GOT3 (cell line): ENCODE results near the gene SLC4A3.
"Not testable (repeated sequence)": the region's sequence is repeated elsewhere in the genome, so short reads cannot be mapped to it uniquely, and the experiment has no call there.

ENCODE experiments used
- DNase-seq: peaks from one replicate; lab custom pipeline; 2025; ENCODE audit warnings: mixed read lengths; lab: John Stamatoyannopoulos, UW

SLC4A3 gene

GRCh38 chr2:219679041-219679440 lies 51.6 kb downstream of the SLC4A3 start:
- no peak for DNase-seq

DNA sequence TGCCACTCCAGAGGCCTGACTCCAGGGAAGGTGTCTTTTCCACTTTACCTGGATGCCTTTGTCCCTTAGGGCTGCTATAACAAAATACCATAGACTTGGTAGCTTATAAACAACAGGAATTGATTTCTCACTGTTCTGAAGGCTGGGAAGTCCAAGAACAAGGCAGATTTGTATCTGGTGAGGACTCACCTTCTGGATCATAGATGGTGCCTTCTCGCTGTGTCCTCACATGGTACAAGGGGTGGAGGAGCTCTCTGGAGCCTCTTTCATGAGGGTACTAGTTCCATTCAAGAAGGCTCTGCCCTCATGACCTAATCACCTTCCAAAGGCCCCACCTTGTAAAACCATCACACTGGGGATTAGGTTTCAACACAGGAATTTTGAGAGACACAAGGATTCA lies 52.1 kb downstream of the SLC4A3 start:
- DNase-seq = no peak

GRCh38 chr2:219680958-219681693 lies 53.7 kb downstream of the SLC4A3 start:
- no peak for DNase-seq

DNA sequence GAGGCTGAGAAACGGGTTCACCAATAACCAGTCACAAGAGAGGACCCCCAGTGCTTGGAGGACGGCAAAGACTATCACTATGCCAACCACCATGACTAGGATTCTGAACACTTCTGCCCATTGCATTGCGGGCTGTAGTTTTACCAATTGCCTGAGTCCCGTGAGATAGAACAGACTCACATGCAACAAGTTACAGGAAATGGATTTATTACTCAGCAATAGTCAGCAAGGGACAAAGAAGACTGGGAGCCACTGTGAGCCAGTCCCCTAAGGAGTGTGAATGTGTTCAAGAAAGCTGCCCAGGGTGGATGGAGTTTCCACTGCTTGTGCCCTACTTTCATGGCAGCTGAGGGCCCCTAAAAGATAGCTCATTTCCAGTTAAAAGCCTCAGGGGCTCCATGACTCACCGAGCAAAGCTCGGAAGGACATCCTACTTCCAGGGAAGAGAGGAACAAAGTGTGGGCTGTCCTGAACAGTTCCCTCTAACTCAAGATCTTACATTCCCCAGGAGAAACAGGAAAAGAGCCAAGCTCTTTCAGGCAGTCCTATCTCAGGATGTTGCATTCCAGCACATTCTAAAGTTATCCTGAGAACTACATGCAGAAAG lies 54.4 kb downstream of the SLC4A3 start:
- DNase-seq = peak; percentile 12

GRCh38 chr2:219683474-219683873 lies 56.0 kb downstream of the SLC4A3 start:
- not testable (repeated sequence) for DNase-seq

GRCh38 chr2:219684721-219685689 lies 57.6 kb downstream of the SLC4A3 start:
- peak; percentile 40 for DNase-seq

GRCh38 chr2:219687272-219687671 lies 59.8 kb downstream of the SLC4A3 start:
- DNase-seq = no peak

- DNase-seq = no peak
These were observed 60.6 kb downstream of the SLC4A3 start for GRCh38 chr2:219687882-219688559.

DNA sequence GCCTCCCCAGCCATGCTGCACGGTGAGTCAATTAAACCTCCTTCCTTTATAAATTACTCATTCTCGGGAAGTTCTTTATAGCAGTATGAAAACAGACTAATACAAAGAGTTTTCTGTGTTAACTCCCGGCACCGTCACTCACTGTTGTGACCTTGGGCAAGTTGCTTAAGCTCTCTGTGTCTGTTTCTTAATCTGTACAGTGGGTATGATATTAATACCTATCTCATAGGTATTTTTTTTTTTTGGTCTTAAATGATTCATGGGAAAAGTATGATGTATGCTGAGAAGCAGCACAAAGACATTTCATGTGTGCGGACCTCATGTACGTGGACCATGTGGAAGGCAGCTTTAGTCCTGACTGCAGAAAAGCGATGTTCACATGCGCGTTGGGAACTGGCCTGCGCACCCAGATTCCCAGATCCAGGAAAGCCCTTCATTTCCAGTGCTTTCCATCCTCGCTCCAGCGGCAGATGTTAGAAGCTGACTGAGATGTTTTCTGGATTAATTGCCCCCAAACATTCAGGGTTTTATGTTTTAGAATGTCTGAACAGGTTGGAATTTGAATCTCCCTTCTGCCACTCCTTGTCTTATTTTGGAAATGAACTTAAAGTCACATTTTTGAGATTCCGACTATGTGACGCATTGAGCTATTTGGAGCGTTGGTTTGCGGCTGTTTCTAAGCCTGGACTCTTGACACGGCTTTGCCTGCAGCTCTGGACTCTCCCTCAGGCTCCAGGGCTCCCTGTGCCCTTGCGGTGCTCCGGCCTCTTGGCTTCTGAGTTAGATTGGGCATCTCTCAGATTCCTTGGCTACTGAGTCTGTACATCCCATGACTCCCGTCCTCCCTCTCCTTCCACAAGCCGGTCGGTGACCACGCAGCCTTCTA lies 61.4 kb downstream of the SLC4A3 start:
- DNase-seq = no peak

DNA sequence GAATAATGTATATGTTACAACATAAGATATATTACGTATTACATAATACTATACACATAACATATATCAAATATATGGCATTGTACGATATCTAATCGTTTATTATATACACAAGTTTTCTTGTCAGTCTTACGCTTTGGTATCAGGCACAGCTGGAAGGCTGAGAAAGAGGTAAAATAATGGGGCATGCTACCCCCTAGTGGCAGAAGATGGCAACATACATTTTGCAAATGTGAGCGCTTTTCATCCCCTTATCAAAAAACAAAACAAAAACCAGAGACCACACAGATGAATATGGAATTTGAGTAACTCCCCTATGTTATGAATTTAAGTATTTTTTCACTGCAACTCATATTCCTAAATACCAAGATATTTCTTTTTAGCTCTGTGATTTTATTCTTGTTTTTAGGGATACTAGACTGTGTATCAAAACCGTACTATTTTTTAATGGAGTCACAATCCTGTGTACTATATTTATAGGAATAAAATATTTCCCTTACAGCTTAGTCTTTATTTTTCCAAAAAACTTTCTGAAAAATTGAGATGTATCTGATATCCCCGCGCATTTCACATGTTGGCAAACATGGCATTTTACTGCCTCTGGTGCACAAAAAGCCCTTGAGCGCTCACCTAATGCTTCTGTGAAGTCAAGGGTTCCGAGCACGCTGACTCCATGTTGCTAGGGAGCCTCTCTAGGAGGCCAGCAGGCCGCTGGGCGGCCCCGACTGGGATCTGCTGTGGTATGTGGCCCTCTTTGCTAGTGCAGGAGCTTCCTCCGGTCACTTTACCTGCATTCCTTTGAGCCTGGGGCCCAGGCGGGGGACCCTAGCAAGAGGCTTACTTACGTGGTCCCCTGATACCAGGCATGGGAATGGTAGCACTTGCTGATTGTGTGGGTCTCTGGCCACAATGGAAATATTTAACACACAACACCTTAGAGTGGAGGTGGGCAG lies 62.5 kb downstream of the SLC4A3 start:
- DNase-seq = no peak

DNA sequence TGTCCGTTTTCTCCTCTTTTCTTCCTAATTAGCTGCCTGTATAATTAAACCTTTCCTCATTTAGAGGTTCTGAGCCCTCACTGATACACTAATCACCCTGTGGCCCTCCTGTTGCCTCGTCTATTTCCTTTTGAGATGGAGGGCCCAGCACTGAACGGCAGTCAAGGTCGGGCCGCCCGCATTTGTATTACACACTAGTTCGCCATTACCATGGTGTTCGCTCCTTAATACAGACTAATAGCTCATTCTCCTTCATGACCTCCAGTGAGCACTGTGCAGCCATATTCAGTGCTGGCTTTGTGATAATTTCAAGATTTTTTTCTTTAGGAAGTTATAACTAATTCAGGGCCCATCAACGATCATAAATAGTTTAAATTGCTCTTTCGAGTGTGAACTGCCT lies 64.1 kb downstream of the SLC4A3 start:
- no peak for DNase-seq
